OCI-LY3 (cell line): Measurements from ENCODE around the gene SPAG7.

Source experiments
- H2AFZ ChIP-seq: fragments of 200-600, 300-600 bp; shearing (Covaris generic); 2 replicates; pipeline ENCODE4 v1.6.0; 2014; ENCODE audit warnings: antibody characterized with exemption, low read depth, low read length
- H3K27ac ChIP-seq: fragments of 200-600, 300-600 bp; sonication (generic); 2 replicates; pipeline ENCODE4 v1.5.1; 2014; ENCODE audit warnings: mild to moderate bottlenecking, low read length, moderate library complexity, mixed read lengths
- H3K27me3 ChIP-seq: fragments of 200-600, 300-600 bp; sonication (generic); 2 replicates; pipeline ENCODE4 v1.6.1; 2014; ENCODE audit warnings: low read depth, low read length, mixed read lengths
- H3K36me3 ChIP-seq: fragments of 200-600, 300-600 bp; sonication (generic); replicated peaks from 2 replicates; pipeline ENCODE3; 2014; ENCODE audit warnings: low read depth, low read length, mixed read lengths
- H3K4me1 ChIP-seq: fragments of 300-600, 200-600 bp; sonication (generic); 2 replicates; pipeline ENCODE4 v1.6.1; 2014; ENCODE audit warnings: low read length, mixed read lengths
- H3K4me2 ChIP-seq: fragments of 200-600, 300-600 bp; sonication (generic); 2 replicates; pipeline ENCODE4 v1.6.1; 2014; ENCODE audit warnings: low read length, mixed read lengths
- H3K4me3 ChIP-seq: fragments of 300-600, 200-600 bp; sonication (generic); 2 replicates; pipeline ENCODE4 v1.5.1; 2014; ENCODE audit warnings: antibody characterized with exemption, mild to moderate bottlenecking, low read length, moderate library complexity
- H3K79me2 ChIP-seq: fragments of 300-600, 200-600 bp; shearing (Covaris generic); 2 replicates; pipeline ENCODE4 v1.6.1; 2014; ENCODE audit warnings: mild to moderate bottlenecking, low read length, mixed read lengths
- H3K9ac ChIP-seq: fragments of 300-600, 200-600 bp; shearing (Covaris generic); 2 replicates; pipeline ENCODE4 v1.6.0; 2014; ENCODE audit warnings: mild to moderate bottlenecking, low read length, moderate library complexity
- H3K9me3 ChIP-seq: fragments of 200-600, 300-600 bp; shearing (Covaris generic); 2 replicates; pipeline ENCODE4 v1.6.1; 2014; ENCODE audit warnings: low read length, mixed read lengths; ENCODE audit not compliant: insufficient read depth
- H4K20me1 ChIP-seq: fragments of 200-600, 300-600 bp; sonication (generic); 2 replicates; pipeline ENCODE4 v1.6.1; 2016; ENCODE audit warnings: low read length, mixed read lengths; ENCODE audit not compliant: insufficient read depth
- CTCF ChIP-seq: fragments of 200-600, 300-600 bp; sonication (generic); IDR thresholded peaks from 2 replicates; pipeline ENCODE4 v1.5.1; 2014; ENCODE audit warnings: antibody characterized with exemption, low read length, low read depth
- EZH2phosphoT487 ChIP-seq: fragments of 200-600 bp; shearing (Covaris generic); IDR thresholded peaks from 2 replicates; pipeline ENCODE4 v1.6.1; 2018; ENCODE audit warnings: antibody characterized with exemption, mixed run types, low read depth

Gene SPAG7

DNA sequence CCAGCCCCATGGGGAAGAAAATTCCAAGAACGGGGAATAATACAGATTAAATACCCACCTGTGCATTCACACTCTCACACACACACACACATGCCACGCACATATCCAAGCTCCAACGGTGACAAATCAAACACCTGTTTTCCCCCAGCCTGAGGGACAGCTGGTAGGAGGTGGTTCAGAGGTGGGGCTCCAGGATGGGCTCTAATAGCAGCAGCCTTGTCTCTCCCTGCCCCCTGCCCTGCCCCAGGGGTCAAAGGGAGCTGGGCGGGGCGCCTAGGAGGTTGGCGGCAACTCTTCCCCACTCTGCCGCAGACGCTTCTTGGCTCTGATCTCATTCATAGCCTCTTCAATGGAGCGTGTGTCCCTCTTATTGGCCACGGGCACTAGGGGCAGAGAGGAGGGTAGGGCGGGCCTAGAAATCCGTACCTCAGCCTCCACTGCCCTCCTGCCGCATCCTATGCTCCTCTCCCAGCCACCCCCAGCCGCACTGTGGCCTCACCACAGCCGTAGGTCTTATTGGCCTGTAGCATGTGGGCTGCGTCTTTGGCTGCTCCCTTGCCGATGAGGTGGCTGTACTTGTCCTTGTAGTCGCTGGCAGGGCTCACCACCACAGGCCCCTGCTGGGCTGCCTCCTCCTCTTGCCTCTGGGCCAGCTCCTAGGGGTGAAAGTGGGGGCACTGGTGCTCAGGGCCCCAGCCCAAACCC, 8.2 kb downstream of the SPAG7 start:
- Histone ChIP-seq H3K36me3 (no peaks in the 10 kb centered on the region), H3K4me2 (no peak overlapping the region), H3K9ac (no peak overlapping the region)

GRCh38 chr17:4958102-4958501, 9.5 kb downstream of the SPAG7 start:
- TF ChIP-seq CTCF (no peak), EZH2phosphoT487 (no peak)
- Histone ChIP-seq H3K79me2 (no peaks in the 10 kb centered on the region), H3K27me3 (no peaks in the 10 kb centered on the region), H3K4me2 (no peak overlapping the region), H3K9ac (no peak overlapping the region), H3K4me3 (no peak overlapping the region), H4K20me1 (no peaks in the 10 kb centered on the region), H2AFZ (no peak overlapping the region), H3K27ac (no peak overlapping the region), H3K4me1 (no peaks in the 10 kb centered on the region), H3K9me3 (no peaks in the 10 kb centered on the region), H3K36me3 (no peaks in the 10 kb centered on the region)

More for the DNA sequence above, 8.2 kb downstream of the SPAG7 start:
- no peak for TF ChIP-seq EZH2phosphoT487
- no peak for TF ChIP-seq CTCF
- Histone ChIP-seq H3K4me3 (no peak overlapping the region), H3K9me3 (no peaks in the 10 kb centered on the region), H3K27ac (no peak overlapping the region), H2AFZ (no peak overlapping the region), H3K79me2 (no peaks in the 10 kb centered on the region), H3K27me3 (no peaks in the 10 kb centered on the region), H4K20me1 (no peaks in the 10 kb centered on the region), H3K4me1 (no peaks in the 10 kb centered on the region)

DNA sequence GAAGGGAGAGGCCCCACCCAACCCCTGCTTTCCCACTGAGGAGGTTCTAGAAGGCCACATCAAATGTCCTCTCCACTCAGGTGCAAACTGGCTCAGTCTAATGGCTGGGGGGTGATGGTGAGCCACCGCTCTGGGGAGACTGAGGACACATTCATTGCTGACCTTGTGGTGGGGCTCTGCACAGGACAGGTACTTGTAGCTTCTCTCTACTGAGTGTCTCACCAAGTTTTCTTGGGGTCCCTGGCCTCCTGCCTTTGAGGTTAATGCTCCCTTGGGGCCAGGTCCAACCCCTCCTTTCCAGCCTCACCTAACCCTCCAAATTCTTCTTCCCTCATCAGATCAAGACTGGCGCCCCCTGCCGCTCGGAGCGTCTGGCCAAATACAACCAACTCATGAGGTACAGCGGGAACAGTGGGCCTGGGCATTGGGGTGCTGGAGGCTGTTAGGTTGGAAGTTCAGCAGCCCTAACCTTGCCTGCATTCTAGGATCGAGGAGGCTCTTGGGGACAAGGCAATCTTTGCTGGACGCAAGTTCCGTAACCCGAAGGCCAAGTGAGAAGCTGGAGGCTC, 11.0 kb downstream of the SPAG7 start:
- Histone ChIP-seq H2AFZ (no peak overlapping the region), H3K27me3 (no peaks in the 10 kb centered on the region), H4K20me1 (no peaks in the 10 kb centered on the region), H3K4me1 (peaks cover 3% of the 10 kb centered on the region; the same call in 1 of the 2 replicates), H3K9ac (no peak overlapping the region), H3K36me3 (no peaks in the 10 kb centered on the region), H3K9me3 (no peaks in the 10 kb centered on the region), H3K4me2 (no peak overlapping the region), H3K4me3 (no peak overlapping the region), H3K79me2 (peaks cover under 1% of the 10 kb centered on the region; the same call in 1 of the 2 replicates), H3K27ac (no peak overlapping the region)
- peak; percentile 59 for TF ChIP-seq CTCF
- TF ChIP-seq EZH2phosphoT487 = no peak

- H3K4me2 ChIP-seq = no peak overlapping the region
- H3K27me3 ChIP-seq = no peaks in the 10 kb centered on the region
- TF ChIP-seq EZH2phosphoT487 (no peak), CTCF (no peak)
- no peaks in the 10 kb centered on the region for H3K9me3 ChIP-seq
- no peak overlapping the region for H3K4me3 ChIP-seq
- H2AFZ ChIP-seq = no peak overlapping the region
- no peak overlapping the region for H3K27ac ChIP-seq
- H3K36me3 ChIP-seq = no peaks in the 10 kb centered on the region
- no peak overlapping the region for H3K9ac ChIP-seq
- H3K79me2 ChIP-seq = peaks cover 16% of the 10 kb centered on the region; the same call in 1 of the 2 replicates
- H3K4me1 ChIP-seq = peaks cover 14% of the 10 kb centered on the region
- no peaks in the 10 kb centered on the region for H4K20me1 ChIP-seq
These were observed 12.5 kb downstream of the SPAG7 start for GRCh38 chr17:4955091-4955490.
